GM06990 (cell line): ENCODE measurements around the gene BRME1.

Experiments used
- DNase-seq: peaks from one replicate; pipeline ENCODE4 v3.0.0-alpha.2; 2011; ENCODE audit not compliant: insufficient read length; ENCODE audit errors: extremely low read depth
- H3K27me3 ChIP-seq: replicated peaks from 2 replicates; pipeline ENCODE4 v1.6.0; 2011; ENCODE audit warnings: low read length; ENCODE audit not compliant: control insufficient read depth, insufficient read depth
- H3K36me3 ChIP-seq: 2 replicates; pipeline ENCODE4 v1.5.1; 2011; ENCODE audit warnings: low read length; ENCODE audit not compliant: control insufficient read depth, insufficient read depth
- H3K4me3 ChIP-seq: replicated peaks from 2 replicates; pipeline ENCODE4 v1.5.1; 2011; ENCODE audit warnings: low read depth, mild to moderate bottlenecking, control low read depth, low read length
- CTCF ChIP-seq: IDR thresholded peaks from 2 replicates; pipeline ENCODE4 v1.5.1; 2011; ENCODE audit warnings: low read length, control low read depth, mild to moderate bottlenecking, inconsistent platforms; ENCODE audit not compliant: insufficient read depth, poor library complexity, severe bottlenecking

Gene BRME1

GRCh38 chr19:13833330-13834243, 72.3 kb downstream of the BRME1 start:
- Histone ChIP-seq H3K36me3 (peaks cover 17% of the 10 kb centered on the region), H3K4me3 (peak overlapping the region; percentile 55), H3K27me3 (no peaks in the 10 kb centered on the region)
- peak; percentile 90 for DNase-seq
- TF ChIP-seq CTCF, result peak; percentile 72
